SHP77 (cell line): ENCODE data around the gene ZC3H18.

Experiments
- DNase-seq, 2 experiments: peaks; one replicate each; lab custom pipeline; 2025; lab: John Stamatoyannopoulos, UW

The ZC3H18 gene

GRCh38 chr16:88532434-88533241, 37.6 kb upstream of the ZC3H18 start:
- no peak for DNase-seq

DNA sequence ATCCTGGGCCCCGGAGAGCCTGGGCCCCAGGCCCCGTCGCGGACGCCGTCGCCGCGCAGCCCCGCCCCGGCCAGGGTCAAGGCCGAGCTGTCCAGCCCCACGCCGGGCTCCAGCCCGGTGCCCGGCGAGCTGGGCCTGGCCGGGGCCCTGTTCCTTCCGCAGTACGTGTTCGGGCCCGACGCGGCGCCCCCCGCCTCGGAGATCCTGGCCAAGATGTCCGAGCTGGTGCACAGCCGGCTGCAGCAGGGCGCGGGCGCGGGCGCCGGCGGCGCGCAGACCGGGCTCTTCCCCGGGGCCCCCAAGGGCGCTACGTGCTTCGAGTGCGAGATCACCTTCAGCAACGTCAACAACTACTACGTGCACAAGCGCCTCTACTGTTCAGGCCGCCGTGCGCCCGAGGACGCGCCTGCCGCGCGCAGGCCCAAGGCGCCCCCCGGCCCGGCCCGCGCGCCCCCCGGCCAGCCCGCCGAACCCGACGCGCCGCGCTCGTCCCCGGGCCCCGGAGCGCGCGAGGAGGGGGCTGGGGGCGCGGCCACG, 36.8 kb upstream of the ZC3H18 start:
- peak; percentile 45 to 62 for DNase-seq

DNA sequence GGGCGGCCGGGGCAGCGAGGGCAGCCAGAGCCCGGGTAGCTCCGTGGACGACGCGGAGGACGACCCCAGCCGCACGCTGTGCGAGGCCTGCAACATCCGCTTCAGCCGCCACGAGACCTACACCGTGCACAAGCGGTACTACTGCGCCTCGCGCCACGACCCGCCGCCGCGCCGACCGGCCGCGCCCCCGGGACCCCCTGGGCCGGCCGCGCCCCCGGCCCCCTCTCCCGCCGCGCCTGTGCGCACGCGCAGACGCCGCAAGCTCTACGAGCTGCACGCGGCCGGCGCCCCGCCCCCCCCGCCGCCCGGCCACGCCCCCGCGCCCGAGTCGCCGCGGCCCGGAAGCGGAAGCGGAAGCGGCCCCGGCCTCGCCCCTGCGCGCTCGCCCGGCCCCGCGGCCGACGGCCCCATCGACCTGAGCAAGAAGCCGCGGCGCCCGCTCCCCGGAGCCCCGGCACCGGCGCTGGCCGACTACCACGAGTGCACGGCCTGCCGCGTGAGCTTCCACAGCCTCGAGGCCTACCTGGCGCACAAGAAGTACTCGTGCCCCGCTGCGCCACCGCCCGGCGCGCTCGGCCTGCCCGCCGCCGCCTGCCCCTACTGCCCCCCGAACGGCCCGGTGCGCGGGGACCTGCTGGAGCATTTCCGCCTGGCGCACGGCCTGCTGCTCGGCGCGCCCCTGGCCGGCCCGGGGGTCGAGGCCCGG, 36.1 kb upstream of the ZC3H18 start:
- DNase-seq: peak; percentile 53 to 80

GRCh38 chr16:88534638-88535190, 35.5 kb upstream of the ZC3H18 start:
- DNase-seq: peak in 1 of 2 experiments; percentile 38

DNA sequence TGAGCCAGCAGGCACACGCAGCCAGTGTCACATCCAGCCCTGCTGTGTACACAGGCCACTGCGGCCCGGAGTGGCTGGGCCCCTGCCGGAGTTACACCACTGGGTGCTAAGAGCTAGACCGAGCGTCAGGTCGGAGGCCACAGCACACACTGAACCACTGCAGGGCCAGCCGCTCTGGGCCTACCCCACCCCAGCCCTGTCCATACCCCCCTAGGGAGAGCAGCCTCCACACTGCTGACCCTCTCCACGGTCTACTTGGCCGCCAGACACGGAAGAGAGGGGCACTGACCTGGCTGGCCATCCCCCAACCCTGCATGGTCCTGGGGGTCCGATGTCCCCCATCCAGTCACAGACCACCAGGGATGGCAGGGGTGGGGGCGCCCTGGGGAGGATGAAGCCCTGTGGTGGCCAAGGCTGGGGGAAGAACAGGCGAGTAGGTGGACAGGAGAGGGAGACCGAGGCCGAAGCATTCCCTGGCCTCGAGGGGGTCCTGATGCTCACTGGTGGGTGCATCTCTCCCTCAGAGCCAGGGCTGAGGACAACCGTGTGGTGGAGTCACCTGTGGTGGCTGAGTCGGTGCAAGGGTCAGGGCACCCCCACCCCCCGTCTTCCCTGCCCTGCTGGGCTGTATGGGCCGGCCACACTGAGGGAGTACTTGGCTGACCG, 34.9 kb upstream of the ZC3H18 start:
- DNase-seq: no peak

- no peak for DNase-seq
These were observed 34.4 kb upstream of the ZC3H18 start for GRCh38 chr16:88535857-88536222.

DNA sequence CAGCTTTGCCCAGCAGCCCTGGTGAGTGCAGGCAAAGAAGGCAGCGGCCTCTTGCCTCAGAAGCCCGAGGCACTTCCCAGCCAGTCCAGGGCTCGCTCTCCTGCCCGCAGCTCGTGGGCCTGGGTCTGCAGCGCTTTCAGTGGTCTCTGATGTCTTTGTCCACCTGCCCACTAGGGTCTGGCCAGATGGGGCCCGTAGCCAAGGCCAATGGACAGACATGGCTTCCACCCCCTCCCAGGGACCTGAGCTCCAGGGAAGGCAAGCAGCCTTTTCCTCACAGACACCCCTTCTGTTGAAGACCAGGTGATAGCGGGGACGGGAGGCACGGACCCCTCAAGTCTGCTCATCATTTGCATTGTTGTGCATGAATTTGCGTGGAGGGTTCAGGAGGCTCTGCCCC, 33.7 kb upstream of the ZC3H18 start:
- no peak for DNase-seq

DNA sequence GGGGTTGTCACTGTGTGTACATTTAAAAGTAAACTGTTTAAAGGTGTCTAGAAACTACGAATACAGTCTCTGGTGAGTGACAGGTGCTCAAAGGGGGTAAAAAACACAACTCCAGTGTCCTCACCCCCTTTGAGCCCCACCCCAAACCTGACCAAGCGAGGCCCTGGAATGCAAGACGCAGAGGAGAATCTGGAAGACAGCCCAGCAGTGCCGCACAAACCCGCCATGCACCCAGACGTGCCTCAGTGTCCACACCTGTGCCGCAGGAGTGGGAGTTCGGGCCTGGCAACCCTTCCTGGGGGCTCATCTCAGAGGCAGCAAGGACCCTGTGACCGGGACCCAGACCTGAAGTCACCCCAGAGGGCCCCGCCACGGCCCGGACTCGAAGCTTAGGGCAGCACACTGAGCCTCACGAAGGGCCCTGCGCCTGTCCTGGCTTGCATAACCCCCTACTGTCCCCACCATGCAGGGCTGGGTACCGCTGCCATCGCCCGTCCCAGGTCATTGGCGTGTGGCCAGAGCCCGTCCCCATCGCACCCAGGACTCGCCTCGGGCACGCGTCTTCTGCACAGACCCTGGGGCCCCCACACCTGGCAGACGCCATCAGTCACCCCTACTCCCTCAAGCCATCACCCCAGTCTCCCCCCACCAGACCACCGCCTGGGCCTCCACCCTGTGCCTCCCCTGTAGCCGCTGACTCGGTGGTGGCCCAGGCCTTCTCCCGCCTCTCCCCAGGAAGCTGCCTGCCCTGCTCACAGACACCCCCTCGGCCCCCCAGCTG, 33.0 kb upstream of the ZC3H18 start:
- peak; percentile 30 to 48 for DNase-seq

GRCh38 chr16:88537859-88538258, 32.3 kb upstream of the ZC3H18 start:
- DNase-seq: no peak

DNA sequence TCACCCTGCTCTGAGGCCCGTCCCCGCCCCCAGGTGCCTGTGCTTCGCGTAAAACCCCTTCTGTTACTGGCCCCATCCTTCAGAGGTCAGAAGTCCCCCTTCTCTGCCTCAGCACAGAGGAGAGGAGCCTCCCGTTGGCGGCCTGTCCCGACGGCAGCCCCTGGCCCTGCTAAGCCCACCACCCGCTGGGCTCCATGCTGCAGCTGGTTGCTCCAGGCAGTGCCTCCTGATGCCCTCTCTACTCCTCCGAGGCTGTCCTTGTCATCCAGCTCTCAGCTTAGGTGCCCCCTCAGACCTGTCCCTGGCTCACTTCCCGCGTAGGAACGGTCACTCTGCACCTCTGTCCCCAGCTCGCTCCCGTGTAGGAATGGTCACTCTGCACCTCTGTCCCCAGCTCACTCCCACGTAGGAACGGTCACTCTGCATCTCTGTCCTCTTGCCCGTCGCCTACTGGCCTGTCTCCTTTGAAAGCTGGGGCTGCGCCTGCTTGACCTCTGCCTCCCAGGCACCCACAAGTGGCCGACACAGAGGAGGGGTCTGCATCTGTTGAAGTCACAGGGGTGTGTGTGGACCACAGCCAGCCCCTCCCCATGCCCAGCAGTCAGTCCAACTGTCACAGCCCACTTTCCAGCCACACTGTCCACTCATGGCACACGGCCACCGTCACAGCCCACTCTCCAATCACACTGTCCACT, 31.7 kb upstream of the ZC3H18 start:
- no peak for DNase-seq

DNA sequence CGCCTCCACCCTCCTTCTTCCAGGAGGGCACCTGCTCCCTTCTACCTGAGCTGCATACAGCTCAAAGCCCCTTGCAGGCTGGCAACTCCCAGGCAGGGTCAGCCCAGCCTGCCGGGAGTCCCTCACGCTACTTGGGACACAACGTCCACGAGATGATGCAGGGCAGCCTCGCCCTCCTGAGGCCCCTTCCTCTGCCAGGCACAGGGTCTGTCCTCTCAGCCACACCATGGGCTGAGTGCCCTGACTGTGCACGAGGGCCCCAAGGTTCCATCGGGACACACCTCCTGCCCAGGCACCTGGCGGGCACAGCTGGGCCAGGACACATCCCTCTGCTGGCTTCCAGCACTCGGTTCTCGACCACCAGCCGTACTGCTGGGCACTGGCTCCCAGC, 30.9 kb upstream of the ZC3H18 start:
- no peak for DNase-seq

DNA sequence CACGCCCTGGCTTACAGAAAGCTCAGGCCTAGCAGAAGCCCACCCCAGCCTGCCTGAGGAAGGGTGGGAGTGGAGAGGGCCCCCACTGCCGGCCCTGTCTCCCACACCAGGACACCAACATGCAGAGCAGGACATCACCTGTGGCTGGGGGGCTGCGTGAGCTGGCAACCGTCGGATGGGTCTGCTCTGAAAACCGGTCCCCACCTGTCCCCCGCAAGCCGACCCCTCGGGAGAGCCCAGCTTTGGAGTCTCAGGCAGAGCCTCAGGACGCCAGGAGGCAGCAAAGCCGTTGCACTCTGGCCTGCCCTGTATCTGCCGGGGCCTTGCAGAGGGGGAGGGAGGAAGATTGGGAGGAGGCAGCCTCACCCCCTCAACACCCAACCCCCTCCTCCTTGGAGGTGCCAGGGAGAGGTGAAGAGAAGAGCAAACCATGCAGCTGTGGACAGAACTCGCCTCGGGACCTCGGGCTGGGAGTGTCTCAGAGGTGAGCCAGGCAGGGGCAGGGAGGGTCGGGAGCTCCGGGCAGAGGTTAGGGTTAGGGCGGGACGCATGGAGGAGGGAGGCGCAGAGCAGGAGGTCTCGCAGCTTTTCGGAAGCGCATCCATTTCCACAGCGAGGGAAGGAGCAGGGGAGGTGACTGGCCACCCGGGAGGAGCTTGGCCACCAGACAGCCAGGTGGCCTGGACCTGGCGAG, 30.4 kb upstream of the ZC3H18 start:
- no peak for DNase-seq

GRCh38 chr16:88540346-88540977, 29.7 kb upstream of the ZC3H18 start:
- no peak for DNase-seq

- no peak for DNase-seq
These were observed 28.2 kb upstream of the ZC3H18 start for GRCh38 chr16:88541831-88542616.

GRCh38 chr16:88543230-88543813, 26.9 kb upstream of the ZC3H18 start:
- DNase-seq: no peak

GRCh38 chr16:88545781-88546180, 24.4 kb upstream of the ZC3H18 start:
- DNase-seq: no peak

DNA sequence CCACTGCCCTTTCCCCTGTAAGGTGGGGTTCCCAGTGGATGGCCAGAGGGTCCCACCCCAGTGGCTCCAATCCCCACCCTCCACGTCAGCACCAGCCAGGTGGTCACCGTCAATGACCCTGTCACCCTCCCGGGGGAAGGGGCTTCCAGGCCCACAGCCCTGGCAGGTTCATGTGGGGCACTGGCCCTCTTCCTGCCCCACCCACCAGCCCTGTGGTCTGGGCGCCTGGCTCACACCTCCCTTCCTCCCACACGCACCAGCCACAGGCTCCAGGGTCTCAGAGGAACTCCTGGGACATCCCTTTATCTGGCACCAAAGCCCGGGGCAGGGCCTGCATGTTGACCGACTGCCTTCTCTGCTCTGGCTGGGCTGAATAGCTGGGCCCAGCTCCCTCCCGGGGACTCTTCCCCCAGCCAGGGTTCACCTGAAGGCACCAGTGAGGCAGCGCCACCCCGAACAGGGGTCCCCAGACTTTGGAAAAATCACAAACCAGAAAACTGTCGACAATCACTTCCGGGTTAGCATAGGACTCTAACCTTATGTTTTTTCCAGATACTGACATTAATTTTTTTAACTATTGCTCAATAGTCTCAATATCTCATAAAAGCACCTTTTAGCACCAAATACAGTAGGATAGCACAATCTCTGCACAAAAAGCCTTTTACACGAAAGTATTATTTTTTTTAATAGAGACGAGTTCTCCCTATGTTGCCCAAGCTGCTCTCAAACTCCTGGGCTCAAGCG, 21.9 kb upstream of the ZC3H18 start:
- no peak for DNase-seq

- no peak for DNase-seq
These were observed 21.2 kb upstream of the ZC3H18 start for GRCh38 chr16:88548985-88549384.
